Stimulated activated CD8-positive, alpha-beta memory T cell treated with anti-CD3 and anti-CD28 coated beads, Interleukin-15, amount 100 ng/mL, for 24 hours (primary cell): ENCODE measurements around the gene ANTKMT.

Experiments
- DNase-seq: peaks from one replicate; pipeline ENCODE4 v3.0.0-alpha.2; 2020; ENCODE audit warnings: low read depth

The ANTKMT gene

DNA sequence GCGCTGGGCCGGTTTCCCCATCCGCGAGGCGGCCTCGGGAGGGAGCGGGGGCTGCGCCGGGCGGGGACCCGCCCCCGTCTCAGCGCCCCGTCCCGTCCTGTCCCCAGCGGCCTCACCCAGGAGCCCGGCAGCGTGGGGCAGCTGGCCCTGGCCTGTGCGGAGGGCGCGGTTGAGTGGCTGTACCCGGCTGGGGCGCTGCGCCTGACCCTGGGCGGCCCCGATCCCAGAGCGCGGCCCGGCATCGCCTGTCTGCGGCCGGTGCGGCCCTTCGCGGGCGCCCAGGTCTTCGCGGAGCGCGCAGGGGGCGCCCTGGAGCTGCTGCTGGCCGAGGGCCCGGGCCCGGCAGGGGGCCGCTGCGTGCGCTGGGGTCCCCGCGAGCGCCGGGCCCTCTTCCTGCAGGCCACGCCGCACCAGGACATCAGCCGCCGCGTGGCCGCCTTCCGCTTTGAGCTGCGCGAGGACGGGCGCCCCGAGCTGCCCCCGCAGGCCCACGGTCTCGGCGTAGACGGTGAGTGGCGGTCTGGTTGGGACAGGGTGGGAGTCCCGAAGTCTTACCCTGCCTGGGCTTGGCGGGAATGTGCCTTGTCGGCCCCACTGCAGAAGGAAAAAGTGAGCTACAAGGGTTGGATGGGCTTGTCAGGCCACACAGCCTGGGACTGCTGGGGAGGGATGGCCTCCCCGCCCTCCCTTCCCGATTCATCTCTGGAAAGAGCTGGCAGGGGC lies 5.3 kb upstream of the ANTKMT start:
- DNase-seq, result no peak

DNA sequence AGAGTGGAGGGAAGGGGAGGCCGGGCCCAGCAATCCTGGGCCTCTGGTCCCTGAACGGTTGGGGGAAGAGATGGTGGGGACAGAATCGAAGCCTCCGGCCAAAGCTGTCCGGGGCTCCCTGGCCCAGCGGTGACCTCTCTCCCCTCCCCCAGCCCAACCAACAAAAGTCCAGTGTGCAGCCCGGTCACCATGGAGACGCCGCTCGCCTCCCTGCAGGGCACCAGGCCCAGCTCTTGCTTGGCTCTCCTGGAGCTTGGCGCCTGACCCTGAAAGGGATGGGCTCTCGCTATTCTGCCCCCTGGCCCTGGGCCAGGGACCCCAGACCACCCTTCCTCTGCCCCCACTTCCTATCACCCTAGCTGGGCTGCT lies 4.8 kb upstream of the ANTKMT start:
- no peak for DNase-seq

DNA sequence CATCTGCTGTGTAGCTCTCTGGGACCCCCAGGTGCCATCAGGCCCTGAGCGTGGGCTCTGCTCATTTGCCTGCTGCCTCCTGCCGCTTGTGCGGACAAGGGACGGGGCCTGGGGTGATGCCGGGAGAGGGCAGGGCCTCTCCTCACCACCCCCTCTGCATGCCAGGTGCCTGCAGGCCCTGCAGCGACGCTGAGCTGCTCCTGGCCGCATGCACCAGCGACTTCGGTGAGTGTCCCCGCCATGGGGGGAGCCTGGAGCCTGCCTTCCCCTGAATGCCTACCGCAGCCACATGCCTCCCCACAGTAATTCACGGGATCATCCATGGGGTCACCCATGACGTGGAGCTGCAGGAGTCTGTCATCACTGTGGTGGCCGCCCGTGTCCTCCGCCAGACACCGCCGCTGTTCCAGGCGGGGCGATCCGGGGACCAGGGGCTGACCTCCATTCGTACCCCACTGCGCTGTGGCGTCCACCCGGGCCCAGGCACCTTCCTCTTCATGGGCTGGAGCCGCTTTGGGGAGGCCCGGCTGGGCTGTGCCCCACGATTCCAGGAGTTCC lies 4.1 kb upstream of the ANTKMT start:
- DNase-seq, result no peak

DNA sequence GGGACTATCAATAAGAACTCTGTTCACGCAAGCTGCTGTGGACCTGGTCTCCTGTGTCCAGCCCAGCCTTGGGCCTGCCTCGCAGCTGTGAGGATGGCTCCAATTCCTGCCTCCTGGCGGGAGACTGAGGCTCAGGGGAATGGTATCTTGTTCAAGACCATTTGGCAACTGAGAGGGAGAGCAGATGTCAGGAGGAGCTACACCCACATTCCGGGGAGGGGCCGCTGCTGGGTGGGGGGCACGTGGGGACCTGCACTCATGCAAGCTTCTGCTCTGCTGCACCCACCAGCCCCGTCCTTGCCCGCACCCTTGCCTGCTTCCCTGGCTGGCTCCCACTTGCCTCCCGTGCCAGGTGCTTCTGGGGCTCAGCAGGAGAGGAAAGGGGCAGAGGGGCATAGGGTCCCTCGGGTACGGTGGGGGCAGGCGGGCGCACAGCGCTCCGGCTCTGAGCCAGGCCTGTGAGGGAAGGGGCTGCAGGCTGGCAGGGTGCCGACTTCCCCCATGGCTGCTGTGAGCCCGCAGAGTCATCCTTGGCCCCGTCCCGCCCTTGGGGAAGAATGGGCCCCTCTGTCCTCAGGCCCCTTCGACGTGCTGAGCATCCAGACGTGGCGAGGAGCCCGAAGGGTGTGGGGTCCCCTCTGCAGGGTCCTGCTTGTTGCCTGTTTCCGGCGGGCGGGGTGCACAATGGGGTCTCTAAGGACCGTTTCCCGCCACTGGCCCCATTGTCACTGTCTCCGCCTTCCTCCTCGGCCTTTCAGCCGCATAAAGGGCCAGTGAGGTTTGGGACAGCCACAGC lies 3.3 kb upstream of the ANTKMT start:
- DNase-seq, result no peak

DNA sequence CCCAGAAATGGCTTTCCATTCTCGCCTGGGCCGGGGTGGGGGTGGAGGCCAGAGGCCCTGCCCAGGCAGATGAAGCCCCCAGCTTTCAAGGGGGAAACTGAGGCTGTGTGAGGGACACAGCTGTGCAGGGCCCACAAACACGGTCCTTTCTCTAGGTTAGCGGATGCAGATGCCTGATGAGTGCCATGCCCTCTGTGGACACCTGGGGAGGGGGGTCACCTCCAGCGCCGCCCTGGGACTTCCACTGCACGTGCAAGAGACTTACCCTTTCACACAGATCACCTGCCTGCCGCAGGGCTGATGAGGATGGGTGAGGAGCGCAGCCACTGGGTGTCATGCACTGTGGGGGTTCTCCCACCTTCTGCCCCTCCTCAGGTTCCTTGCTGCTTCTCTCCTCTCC lies 2.6 kb upstream of the ANTKMT start:
- DNase-seq, result no peak

DNA sequence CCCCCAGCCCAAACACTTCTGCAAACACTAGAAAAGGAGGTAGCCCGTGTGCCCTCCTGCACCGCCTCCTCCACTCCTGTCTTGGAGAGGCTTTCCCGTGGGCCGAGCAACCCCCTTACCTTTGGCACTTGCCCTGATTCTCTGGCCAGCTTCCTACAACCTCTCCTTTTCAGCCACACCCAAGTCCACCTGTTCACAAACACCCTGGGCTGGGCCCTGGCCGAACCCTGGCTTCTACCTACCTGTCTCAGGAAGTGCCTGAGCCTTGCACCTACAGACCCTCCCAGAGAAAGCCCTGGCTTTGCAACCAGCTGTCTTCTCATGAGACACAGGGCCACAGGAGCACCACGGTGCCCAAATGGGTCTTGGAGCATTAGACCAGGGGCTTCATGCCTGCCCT lies 2.0 kb upstream of the ANTKMT start:
- no peak for DNase-seq

DNA sequence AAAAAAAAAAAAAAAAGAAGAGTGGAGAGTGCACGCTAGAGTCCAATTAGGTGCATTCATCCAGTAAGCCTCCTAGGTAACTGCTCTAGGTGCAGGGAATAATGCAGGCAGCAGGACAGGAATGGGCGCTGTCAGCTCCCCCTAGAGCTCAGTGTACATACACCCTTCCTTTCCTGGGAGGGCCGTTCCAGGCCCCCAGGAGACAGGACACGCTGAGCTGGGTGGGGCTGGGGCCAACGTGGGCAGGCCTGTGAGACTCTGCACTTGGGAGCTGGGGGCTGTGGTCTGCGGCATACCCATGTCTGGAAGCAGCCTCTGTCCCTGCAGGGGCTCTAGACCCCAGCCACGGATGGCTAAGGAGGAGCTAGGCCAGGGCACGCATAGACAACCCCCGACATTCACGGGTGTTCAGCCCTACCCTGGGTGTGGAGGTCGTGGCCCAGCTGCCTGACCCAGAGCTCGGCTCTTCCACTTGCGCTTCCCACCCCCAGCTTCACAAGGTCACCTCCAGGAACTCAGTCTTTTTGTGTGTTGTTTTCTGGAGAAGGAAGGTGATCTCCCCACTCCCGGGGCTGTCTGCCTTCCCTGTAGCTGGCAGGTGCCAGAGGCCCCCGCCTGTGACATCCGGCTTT lies 1.0 kb upstream of the ANTKMT start:
- DNase-seq, result no peak

DNA sequence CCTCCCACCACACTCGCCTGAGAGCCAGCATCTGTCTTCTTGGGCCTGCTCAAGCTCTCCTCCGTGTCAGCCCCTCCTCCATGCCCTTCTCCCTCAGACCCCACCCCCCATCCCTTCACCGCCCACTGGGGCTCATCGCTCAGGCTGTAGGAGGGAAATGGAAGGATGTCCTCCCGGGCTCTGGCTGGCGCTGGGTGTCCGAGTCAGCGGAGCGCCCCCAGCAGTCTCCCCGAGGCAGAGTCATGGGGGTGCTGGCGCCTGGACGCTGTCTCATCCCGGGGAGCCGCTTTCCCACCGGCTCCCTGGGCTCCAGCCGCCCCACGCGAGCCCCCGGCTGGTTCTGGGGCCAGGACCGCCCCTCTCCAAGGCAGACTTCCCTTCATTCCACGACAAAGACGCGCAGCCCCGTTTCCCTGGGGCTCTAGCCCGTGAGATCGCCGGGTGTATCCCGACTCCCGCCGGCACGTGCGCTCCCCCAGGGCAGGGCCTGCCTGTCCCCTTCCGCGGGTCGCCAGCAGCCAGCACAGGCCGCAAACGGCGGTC lies 428 bp upstream of the ANTKMT start:
- no peak for DNase-seq

DNA sequence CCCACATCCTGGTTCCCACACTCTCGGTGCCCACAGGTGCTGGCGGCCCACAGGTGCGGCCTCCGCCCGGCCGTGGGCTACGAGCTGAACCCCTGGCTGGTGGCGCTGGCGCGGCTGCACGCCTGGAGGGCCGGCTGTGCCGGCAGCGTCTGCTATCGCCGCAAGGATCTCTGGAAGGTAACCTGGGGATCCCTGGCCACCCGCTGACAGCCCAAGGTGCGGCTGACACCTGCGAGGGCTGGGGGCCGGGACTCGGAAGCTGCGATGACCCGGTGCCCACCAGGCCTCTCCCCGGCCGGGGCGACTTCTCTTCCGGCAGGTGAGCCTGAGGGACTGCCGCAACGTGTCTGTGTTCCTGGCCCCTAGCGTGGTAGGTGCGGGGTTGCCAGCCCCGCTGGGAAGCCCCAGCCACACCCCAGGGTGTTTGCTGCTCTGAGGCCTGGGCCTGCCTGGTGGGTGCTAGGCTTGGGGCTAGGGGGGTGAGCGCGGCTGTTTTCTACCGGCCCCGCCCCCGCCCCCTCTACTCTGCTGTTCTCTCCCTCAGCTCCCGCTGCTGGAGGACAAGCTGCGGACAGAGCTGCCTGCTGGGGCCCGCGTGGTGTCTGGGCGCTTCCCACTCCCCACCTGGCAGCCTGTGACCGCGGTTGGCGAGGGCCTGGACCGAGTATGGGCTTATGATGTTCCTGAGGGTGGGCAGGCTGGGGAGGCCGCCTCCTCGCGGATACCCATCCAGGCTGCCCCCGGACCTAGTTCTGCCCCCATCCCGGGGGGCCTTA lies 1.0 kb downstream of the ANTKMT start:
- no peak for DNase-seq

DNA sequence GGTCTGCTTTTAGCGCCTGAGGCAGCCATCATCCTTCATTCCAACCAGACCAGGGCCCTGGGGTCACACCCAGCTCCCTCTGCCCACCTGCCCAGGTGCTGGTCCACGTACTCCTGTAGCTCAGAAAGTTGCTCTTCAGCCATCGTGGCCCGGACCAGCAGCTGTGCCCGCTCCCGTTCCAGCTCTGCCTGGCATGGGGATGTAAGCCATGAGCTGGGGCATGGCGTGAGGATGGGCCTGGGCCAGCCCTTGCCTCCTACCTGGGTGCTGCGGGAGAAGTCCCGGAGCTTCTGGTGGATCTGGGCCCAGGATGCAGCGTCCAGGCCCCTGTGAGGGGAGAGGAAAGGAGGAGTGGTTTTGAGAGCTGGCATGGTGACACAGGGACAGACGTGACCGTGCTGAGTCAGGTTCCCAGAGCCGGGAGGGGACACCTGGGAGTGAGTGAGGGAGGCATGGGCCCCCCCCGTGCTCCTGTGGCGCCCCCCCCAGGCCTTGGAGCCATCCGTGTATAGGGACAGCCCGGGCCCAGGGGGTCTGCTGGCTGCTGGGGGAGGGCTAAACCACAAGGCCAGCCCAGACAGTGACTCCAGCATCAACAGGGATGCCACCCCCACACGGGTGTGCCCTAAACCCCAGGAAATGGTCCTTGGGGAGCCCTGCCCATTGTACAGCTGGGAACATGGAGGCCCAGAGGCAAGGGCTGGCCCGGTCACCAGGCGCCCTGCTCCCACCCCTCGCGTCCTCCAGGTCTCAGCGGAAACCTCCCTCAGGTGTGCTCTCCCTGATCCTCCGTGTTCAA lies 2.1 kb downstream of the ANTKMT start:
- DNase-seq, result no peak

DNA sequence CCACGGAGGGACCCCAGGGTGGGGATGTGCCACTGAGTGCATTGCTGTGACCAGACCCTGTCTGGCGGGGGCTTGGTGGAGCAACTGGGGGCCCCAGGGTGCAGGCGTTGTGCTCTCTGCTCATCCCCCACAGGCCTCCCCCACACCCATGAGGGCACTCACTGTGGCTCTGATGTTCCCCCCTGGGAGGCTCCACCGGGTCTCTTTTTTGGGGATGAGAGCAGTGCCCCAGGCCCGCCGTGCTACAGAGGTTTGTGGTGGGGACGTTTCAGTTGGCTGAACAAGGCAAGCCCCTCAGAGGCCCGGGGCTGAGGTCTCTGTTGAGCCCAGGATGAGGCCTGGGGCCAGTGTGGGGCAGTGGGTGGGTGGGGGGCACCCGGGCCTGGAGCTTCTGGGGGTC lies 2.7 kb downstream of the ANTKMT start:
- no peak for DNase-seq

DNA sequence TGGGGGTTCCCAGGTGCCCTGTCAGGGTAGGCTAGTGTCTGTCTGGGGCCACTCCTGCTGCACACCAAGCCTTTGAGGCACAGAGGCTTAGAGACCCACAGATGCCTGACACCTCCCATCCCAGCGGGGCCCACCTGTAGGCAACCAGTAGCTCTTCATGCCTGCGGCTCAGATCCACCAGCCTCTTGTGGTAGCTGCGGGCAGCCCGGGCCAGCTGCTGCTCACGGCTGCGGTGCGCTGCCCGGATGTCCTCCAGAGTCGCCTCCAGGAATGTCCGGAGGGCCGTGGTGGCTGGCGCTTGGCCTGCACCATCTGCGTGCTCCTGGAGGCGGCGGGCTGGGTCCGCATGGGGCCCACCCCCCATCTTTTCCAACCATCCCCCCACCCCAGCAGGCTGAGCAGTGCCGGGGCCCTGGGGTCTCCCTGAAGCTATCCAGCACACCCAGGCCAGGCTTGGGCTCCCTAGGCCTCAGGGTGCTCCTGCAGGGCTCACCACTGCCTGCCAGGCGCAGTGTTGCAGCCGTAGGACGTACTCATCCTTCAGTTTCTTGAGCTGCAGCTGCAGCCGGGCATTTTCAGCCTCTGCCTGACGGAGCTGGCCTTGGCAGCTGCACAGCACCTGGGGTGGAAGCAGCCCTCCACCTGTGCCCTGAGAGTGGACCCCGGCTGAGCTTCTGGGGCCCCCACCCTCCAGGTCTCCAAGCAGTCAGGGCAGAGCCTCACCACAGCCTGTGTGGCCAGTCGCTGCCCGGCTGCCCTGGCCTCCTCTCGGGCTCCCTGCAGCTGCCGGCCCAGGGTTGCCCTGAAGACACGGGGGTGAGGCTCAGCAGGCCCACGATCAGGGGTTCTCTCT lies 3.5 kb downstream of the ANTKMT start:
- no peak for DNase-seq

DNA sequence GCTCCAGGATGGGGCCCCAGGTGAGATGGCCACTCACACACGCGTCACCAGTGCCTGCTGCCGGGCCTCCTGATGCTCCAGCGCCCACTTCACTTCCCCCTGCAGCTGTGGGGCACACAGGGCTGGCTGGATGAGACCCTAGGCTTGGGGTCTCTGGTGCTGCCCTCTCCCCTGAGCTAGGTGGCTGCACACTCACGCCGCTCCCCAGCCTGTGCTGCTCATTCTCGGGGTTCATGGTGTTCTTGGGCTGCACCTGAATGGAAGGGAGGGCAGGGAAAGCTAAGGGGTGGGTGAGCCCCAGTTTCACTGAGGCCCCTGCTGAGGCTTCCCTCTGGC lies 4.1 kb downstream of the ANTKMT start:
- no peak for DNase-seq

DNA sequence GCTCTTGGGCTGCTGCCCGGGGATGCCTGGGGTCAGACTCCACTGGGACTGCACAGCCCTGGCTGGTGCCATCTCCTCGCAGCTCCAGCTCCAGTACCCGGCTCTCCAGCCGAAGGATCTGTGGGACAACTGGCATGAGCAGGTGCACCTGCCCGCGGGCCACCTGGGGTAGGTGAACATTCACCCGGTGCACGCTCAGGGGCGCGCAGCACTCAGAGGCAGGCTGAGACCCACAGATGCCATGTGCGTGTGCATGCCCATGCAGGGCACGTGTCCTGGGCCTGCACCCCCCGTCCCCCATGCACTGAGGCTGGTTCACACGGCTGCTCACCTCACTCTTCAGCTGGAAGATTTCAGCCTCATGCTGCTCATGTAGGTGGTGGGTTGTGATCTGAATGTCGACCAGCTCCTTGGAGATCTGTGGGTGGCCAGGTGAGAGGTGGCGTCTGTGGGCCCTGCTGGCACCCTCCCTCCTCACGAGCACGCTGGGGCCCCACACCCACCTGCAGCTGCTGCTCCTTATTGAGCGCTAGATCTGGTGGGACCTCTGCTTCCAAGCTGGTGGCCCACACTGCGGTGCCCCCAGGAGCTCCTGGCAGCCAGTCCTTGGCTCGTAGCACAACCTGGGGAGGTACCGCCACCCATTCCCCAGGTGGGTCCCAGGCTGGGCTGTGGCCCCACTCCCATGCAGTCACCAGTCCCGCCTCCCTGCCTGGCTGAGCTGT lies 4.7 kb downstream of the ANTKMT start:
- DNase-seq, result no peak

DNA sequence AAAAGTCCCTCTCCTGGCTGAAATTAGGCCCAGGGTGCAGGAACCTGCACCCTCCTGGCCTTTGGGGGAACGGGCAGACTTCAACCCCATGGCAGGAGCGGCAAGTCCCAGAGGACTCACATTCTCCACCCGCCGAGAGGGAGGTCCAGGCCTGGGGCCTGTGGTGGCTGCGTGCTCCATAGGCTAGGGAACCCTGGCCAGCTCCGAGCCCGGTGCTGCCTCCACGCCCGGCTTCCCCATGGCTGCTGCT lies 5.2 kb downstream of the ANTKMT start:
- no peak for DNase-seq

DNA sequence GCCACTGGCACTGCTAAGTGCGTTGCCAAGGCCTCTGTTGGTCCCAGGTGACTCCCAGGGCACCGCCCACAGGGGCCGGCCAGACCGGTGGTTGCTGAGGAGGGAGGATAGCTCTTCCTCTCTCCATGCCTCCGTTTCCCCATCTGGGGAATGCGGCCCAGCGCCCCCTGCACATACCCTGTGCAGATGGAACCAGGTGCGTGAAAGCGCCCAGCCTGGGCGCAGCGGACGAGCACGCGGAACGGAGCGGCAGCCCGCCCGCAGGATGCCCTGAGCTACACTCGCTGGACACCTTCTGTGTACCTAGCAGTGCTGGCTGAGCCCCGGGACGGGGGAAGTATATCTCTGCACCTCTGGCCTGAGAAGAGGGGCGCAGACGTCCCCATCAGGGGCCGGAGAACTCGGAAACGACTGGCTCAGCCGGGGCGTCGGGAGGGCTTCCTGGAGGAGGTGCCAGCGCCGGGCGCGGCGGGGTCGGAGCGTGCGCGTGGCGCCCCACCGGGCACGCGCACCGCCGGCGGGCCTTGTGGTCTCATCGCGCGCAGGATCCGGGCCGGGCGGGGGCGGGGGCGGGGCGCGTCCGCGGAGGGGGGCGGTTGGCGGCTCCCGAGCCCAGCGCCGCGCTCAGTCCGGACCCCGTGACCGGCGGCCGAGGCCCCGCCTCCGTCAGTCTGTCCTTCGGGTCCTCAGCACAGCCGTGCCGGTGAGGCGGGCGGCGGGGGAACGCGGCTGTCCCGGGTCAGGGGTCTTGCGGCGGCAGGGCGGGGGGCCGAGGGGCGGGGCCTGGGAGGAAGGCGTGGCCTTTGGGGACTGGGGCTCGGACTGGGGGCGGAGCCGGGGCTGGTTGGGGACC lies 5.7 kb downstream of the ANTKMT start, which contains the start of the genes CCDC78 and HAGHL:
CCDC78 (minus strand) TSS at position 6 of the 853 bp plus-strand sequence. CDS start 76 bp downstream, outside the sequence.
HAGHL (plus strand) TSS at position 669 of the 853 bp plus-strand sequence. CDS start 404 bp downstream, outside the sequence.
- DNase-seq, result peak; percentile 46

DNA sequence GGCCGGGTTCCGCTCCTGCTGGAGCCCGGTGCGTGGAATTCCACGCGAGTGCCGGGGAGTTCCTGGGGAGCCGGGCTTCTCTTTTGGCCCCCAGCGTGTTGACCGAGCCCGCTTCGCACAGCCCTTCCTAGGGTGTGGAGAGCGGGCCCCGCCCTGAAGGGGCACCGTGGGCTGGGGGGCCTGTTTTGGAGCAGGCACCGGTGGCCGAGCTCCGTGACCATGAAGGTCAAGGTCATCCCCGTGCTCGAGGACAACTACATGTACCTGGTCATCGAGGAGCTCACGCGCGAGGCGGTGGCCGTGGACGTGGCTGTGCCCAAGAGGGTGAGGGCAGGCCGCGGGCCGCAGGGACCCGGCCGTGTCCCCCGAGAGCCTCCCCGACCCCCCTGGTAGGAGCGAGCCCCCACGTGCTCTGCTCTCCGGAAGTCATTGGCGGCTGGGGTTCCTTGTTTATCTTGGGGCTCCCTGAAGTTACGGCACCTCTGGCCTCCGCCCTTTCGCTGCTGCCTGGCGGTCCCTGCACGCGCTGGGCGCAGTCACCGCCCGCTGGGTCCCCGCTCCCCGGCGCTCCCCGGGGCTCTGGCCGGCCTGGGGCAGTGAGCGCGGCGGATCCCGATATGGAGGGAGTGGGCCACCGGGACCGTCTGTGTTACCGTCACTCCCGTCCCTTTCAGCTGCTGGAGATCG lies 6.5 kb downstream of the ANTKMT start:
- no peak for DNase-seq
